Measurements from ENCODE around the gene ING5. TPM values are rescaled to one million over a fixed set of nuclear protein-coding genes. Genes with fewer than 3 reads are reported as not detected.
"Not testable (repeated sequence)": the region's sequence is repeated elsewhere in the genome, so short reads cannot be mapped to it uniquely, and the experiment has no call there.

ING5 gene
- total RNA-seq, 2 donors from 2014 or later: 18.3 to 44.2 TPM

- Histone ChIP-seq H3K27ac (no peak overlapping the region), H3K4me1 (no peaks in the 10 kb centered on the region), H3K27me3 (no peaks in the 10 kb centered on the region), H3K4me3 (no peak overlapping the region), H3K36me3 (no peaks in the 10 kb centered on the region), H3K9me3 (no peaks in the 10 kb centered on the region), H3K9ac (ENCODE audit: low read depth in 2 of 2, low read length in 2 of 2) (no peak overlapping the region)
- TF ChIP-seq, protein P1, sequence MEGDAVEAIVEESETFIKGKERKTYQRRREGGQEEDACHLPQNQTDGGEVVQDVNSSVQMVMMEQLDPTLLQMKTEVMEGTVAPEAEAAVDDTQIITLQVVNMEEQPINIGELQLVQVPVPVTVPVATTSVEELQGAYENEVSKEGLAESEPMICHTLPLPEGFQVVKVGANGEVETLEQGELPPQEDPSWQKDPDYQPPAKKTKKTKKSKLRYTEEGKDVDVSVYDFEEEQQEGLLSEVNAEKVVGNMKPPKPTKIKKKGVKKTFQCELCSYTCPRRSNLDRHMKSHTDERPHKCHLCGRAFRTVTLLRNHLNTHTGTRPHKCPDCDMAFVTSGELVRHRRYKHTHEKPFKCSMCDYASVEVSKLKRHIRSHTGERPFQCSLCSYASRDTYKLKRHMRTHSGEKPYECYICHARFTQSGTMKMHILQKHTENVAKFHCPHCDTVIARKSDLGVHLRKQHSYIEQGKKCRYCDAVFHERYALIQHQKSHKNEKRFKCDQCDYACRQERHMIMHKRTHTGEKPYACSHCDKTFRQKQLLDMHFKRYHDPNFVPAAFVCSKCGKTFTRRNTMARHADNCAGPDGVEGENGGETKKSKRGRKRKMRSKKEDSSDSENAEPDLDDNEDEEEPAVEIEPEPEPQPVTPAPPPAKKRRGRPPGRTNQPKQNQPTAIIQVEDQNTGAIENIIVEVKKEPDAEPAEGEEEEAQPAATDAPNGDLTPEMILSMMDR (IDR thresholded peaks at IDR 0.05): no peak
- intact Hi-C loops (cut with DNase I): no loop called here
- DNase-seq: no peak
These were observed 53.9 kb downstream of the ING5 start for GRCh38 chr2:241755777-241756176.

GRCh38 chr2:241759067-241759807, 57.4 kb downstream of the ING5 start:
- H3K9ac ChIP-seq (ENCODE audit: low read depth in 2 of 2, low read length in 2 of 2): no peak overlapping the region
- no peak overlapping the region for H3K4me3 ChIP-seq
- H3K27me3 ChIP-seq: no peaks in the 10 kb centered on the region
- H3K4me1 ChIP-seq: no peaks in the 10 kb centered on the region
- no peak overlapping the region for H3K27ac ChIP-seq
- TF ChIP-seq, protein P1 (IDR thresholded peaks at IDR 0.05): no peak
- intact Hi-C loops (cut with DNase I): no loop called here
- DNase-seq: no peak
- H3K9me3 ChIP-seq: no peaks in the 10 kb centered on the region
- no peaks in the 10 kb centered on the region for H3K36me3 ChIP-seq

DNA sequence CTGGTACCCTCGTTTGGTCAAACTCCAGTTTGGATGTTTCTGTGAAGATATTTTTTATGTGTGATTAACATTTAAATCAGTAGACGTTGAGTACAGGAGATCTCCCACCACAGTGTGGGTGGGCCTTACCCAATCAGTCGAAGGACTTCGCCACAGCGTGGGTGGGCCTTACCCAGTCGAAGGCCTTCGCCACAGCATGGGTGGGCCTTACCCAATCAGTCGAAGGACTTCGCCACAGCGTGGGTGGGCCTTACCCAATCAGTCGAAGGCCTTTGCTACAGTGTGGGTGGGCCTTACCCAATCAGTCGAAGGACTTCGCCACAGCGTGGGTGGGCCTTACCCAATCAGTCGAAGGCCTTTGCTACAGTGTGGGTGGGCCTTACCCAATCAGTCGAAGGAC, 58.1 kb downstream of the ING5 start:
- H3K4me3 ChIP-seq; H3K27me3 ChIP-seq; H3K36me3 ChIP-seq; intact Hi-C loops (cut with DNase I); H3K4me1 ChIP-seq; H3K9me3 ChIP-seq; H3K9ac ChIP-seq (ENCODE audit: low read depth in 2 of 2, low read length in 2 of 2); DNase-seq; H3K27ac ChIP-seq: not testable (repeated sequence)

- Histone ChIP-seq H3K27me3 (no peaks in the 10 kb centered on the region), H3K36me3 (no peaks in the 10 kb centered on the region), H3K9me3 (no peaks in the 10 kb centered on the region), H3K4me1 (no peaks in the 10 kb centered on the region), H3K27ac (no peak overlapping the region), H3K4me3 (no peak overlapping the region), H3K9ac (ENCODE audit: low read depth in 2 of 2, low read length in 2 of 2) (no peak overlapping the region)
- intact Hi-C loops (cut with DNase I): no loop called here
- no peak for DNase-seq
- TF ChIP-seq, protein P1 (IDR thresholded peaks at IDR 0.05): no peak
These were observed 58.5 kb downstream of the ING5 start for GRCh38 chr2:241760301-241760771.

DNA sequence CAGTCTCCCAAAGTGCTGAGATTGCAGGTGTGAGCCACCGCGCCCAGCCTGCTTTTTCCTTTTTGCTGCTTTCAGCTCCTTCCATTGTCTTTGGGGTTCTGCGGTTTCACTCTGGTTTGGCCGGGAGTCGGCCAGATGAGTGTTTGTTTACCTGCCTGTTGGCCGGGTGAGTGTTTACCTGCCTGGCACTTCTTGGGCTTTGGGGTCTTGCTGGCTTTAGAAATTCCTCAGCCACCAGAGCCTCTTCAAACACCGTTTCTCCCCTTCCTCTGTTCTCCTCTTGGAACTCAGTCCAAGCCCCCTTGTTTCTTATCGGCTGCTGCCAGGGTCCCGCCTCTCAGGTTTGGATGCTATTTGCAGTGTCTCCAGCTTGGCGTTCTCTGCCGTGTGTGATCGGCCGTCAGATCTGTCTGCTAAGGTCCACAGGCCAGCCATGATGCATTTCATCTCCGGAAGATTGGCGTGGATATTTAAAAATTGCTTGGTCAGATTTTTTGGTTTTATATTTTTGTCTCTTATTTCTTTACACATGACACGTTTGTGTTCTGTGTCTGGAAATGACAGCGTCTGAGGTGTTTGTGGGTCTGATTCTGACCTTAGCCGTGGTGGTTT, 60.6 kb downstream of the ING5 start:
- Histone ChIP-seq H3K27me3 (no peaks in the 10 kb centered on the region), H3K4me1 (no peaks in the 10 kb centered on the region), H3K27ac (no peak overlapping the region), H3K4me3 (no peak overlapping the region), H3K9me3 (no peaks in the 10 kb centered on the region), H3K9ac (ENCODE audit: low read depth in 2 of 2, low read length in 2 of 2) (no peak overlapping the region), H3K36me3 (no peaks in the 10 kb centered on the region)
- no peak for DNase-seq
- TF ChIP-seq, protein P1 (IDR thresholded peaks at IDR 0.05): no peak
- intact Hi-C loops (cut with DNase I): no loop called here

- TF ChIP-seq, protein P1 (IDR thresholded peaks at IDR 0.05): no peak
- H3K4me1 ChIP-seq: no peaks in the 10 kb centered on the region
- intact Hi-C loops (cut with DNase I): no loop called here
- H3K27ac ChIP-seq: no peak overlapping the region
- H3K9ac ChIP-seq (ENCODE audit: low read depth in 2 of 2, low read length in 2 of 2): no peak overlapping the region
- no peaks in the 10 kb centered on the region for H3K27me3 ChIP-seq
- DNase-seq: no peak
- H3K9me3 ChIP-seq: no peaks in the 10 kb centered on the region
- H3K4me3 ChIP-seq: no peak overlapping the region
- no peaks in the 10 kb centered on the region for H3K36me3 ChIP-seq
These were observed 61.1 kb downstream of the ING5 start for GRCh38 chr2:241762933-241763369.

Measured in colonic mucosa (tissue), 4 donors.